A673 (cell line): Measurements from ENCODE around the gene VWA5B1. TPM values are rescaled to one million over a fixed set of nuclear protein-coding genes. Genes with fewer than 3 reads are reported as not detected.
A peak's percentile ranks its signal among the peaks of the same experiment; 100 is the strongest.

ENCODE experiments used
- BruUV-seq: library from RNA; stranded (reverse); fragments of 400-500 nt; replicated peaks from 2 replicates; lab custom pipeline; 2021; lab: Mats Ljungman, UMichigan
- CTCF ChIA-PET: fragments of 300-600 bp; sonication (Branson Sonifier 250); formaldehyde crosslinking; loops from one replicate; lab custom pipeline; 2022; ENCODE audit warnings: antibody characterized with exemption; lab: Charles Lee
- POLR2A ChIA-PET: fragments of 300-600 bp; sonication (Branson Sonifier 250); formaldehyde crosslinking; loops from one replicate; lab custom pipeline; 2022; ENCODE audit warnings: antibody characterized with exemption; ENCODE audit not compliant: low non-redundant PET; lab: Charles Lee
- DNase-seq: peaks from one replicate; pipeline ENCODE4 v3.0.0-alpha.2; 2015; ENCODE audit warnings: low spot score
- H3K27ac ChIP-seq: fragments of 200-600 bp; sonication (generic); 2 replicates; pipeline ENCODE4 v1.5.1; 2016; ENCODE audit warnings: mixed run types, low read depth, mild to moderate bottlenecking, mixed read lengths, antibody characterized with exemption, low read length; ENCODE audit not compliant: poor library complexity, severe bottlenecking
- H3K27me3 ChIP-seq: fragments of 200-600 bp; sonication (generic); replicated peaks from 2 replicates; pipeline ENCODE4 v1.6.1; 2017; ENCODE audit warnings: mixed run types, low read depth, mild to moderate bottlenecking, mixed read lengths, antibody characterized with exemption, low read length; ENCODE audit not compliant: insufficient read depth, poor library complexity
- H3K36me3 ChIP-seq: fragments of 200-600 bp; sonication (generic); 2 replicates; pipeline ENCODE4 v1.6.1; 2016; ENCODE audit warnings: mixed run types, mild to moderate bottlenecking, mixed read lengths, antibody characterized with exemption, low read length; ENCODE audit not compliant: insufficient read depth, poor library complexity, severe bottlenecking
- H3K4me1 ChIP-seq: fragments of 200-600 bp; sonication (generic); 2 replicates; pipeline ENCODE4 v1.6.1; 2017; ENCODE audit warnings: mixed run types, mild to moderate bottlenecking, mixed read lengths, antibody characterized with exemption, low read length; ENCODE audit not compliant: insufficient read depth, poor library complexity, severe bottlenecking
- H3K4me3 ChIP-seq: fragments of 200-600 bp; sonication (generic); 2 replicates; pipeline ENCODE4 v1.5.1; 2016; ENCODE audit warnings: low read depth, mixed run types, mild to moderate bottlenecking, mixed read lengths, low read length; ENCODE audit not compliant: poor library complexity, severe bottlenecking
- H3K9me3 ChIP-seq: fragments of 200-600 bp; sonication (generic); 2 replicates; pipeline ENCODE4 v1.6.1; 2016; ENCODE audit warnings: mixed run types, low read depth, mild to moderate bottlenecking, mixed read lengths, antibody characterized with exemption, low read length; ENCODE audit not compliant: poor library complexity, severe bottlenecking
- EZH2 ChIP-seq: fragments of 200-600 bp; sonication (generic); IDR thresholded peaks from 2 replicates; pipeline ENCODE4 v1.6.1; 2017; ENCODE audit warnings: borderline replicate concordance, low read depth, mild to moderate bottlenecking, mixed read lengths, antibody characterized with exemption, low read length; ENCODE audit not compliant: poor library complexity, severe bottlenecking
- intact Hi-C: fragments of 100-400 bp; cut with micrococcal nuclease; formaldehyde crosslinking; loops from one replicate; pipeline ENCODE4 v1.10.0; 2022; ENCODE audit not compliant: unreplicated experiment
- total RNA-seq: library from RNA; stranded (reverse); gene quantifications from 2 replicates; pipeline ENCODE4 v1.2.3, GENCODE V29; 2021
- TF ChIP-seq, protein P1 (sequence below): fragments of 300-800, 200-600 bp; sonication (generic); conservative IDR thresholded peaks from 2 replicates; pipeline ENCODE4 v1.5.1; 2017; ENCODE audit warnings: low read depth, mild to moderate bottlenecking, antibody characterized with exemption, low read length, moderate library complexity, mixed read lengths

Gene VWA5B1
- total RNA-seq, 1 experiment from 2014 or later = not detected

GRCh38 chr1:20276485-20277159 lies 14.1 kb upstream of the VWA5B1 start:
- BruUV-seq = no TSS peak
- POLR2A ChIA-PET = no interaction called here

GRCh38 chr1:20278692-20279130 lies 12.0 kb upstream of the VWA5B1 start:
- DNase-seq = peak; percentile 19
- Histone ChIP-seq H3K36me3 (no peaks in the 10 kb centered on the region), H3K27ac (no peak overlapping the region), H3K27me3 (peaks cover 21% of the 10 kb centered on the region), H3K4me3 (no peak overlapping the region), H3K9me3 (no peaks in the 10 kb centered on the region), H3K4me1 (no peaks in the 10 kb centered on the region)
- TF ChIP-seq EZH2 = no peak
- TF ChIP-seq, protein P1, sequence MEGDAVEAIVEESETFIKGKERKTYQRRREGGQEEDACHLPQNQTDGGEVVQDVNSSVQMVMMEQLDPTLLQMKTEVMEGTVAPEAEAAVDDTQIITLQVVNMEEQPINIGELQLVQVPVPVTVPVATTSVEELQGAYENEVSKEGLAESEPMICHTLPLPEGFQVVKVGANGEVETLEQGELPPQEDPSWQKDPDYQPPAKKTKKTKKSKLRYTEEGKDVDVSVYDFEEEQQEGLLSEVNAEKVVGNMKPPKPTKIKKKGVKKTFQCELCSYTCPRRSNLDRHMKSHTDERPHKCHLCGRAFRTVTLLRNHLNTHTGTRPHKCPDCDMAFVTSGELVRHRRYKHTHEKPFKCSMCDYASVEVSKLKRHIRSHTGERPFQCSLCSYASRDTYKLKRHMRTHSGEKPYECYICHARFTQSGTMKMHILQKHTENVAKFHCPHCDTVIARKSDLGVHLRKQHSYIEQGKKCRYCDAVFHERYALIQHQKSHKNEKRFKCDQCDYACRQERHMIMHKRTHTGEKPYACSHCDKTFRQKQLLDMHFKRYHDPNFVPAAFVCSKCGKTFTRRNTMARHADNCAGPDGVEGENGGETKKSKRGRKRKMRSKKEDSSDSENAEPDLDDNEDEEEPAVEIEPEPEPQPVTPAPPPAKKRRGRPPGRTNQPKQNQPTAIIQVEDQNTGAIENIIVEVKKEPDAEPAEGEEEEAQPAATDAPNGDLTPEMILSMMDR = no peak
- ChIA-PET CTCF (no interaction called here), POLR2A (no interaction called here)
- intact Hi-C loops = no loop called here
- no TSS peak for BruUV-seq

More at GRCh38 chr1:20276485-20277159, 14.1 kb upstream of the VWA5B1 start:
- no peak overlapping the region for H3K27ac ChIP-seq
- no peaks in the 10 kb centered on the region for H3K9me3 ChIP-seq
- CTCF ChIA-PET = no interaction called here
- TF ChIP-seq, protein P1 = no peak
- TF ChIP-seq EZH2 = no peak
- no peaks in the 10 kb centered on the region for H3K36me3 ChIP-seq
- peaks cover 14% of the 10 kb centered on the region for H3K27me3 ChIP-seq
- DNase-seq = no peak
- no peak overlapping the region for H3K4me3 ChIP-seq
- intact Hi-C loops = no loop called here
- H3K4me1 ChIP-seq = no peaks in the 10 kb centered on the region

- Histone ChIP-seq H3K27ac (no peak overlapping the region), H3K9me3 (no peaks in the 10 kb centered on the region), H3K4me1 (no peaks in the 10 kb centered on the region), H3K27me3 (peaks cover 28% of the 10 kb centered on the region), H3K4me3 (no peak overlapping the region), H3K36me3 (no peaks in the 10 kb centered on the region)
- TF ChIP-seq, protein P1 = no peak
- no peak for TF ChIP-seq EZH2
- intact Hi-C loops = no loop called here
- CTCF ChIA-PET = no interaction called here
- POLR2A ChIA-PET = no interaction called here
- DNase-seq = no peak
- BruUV-seq = no TSS peak
Measured at GRCh38 chr1:20279509-20279908, 11.2 kb upstream of the VWA5B1 start.
